SK-N-SH (cell line): Measurements from ENCODE around the gene ADPGK.

Experiments
- CHD2 ChIP-seq: fragments of 150-350 bp; IDR thresholded peaks from 2 replicates; pipeline ENCODE4 v1.6.1; 2018; ENCODE audit warnings: low read length; ENCODE audit not compliant: partially characterized antibody
- CTCF ChIP-seq: fragments of 200-600 bp; sonication (generic); IDR thresholded peaks from 2 replicates; pipeline ENCODE4 v1.6.1; 2017; ENCODE audit warnings: antibody characterized with exemption, mild to moderate bottlenecking, moderate library complexity
- EP300 ChIP-seq, 2 experiments: IDR thresholded peaks; 2 replicates each; pipeline versions ENCODE4 v1.4.0 to v1.6.1; 2012; ENCODE audit warnings: borderline replicate concordance in 1 of 2, low read depth in 1 of 2, low read length in 1 of 2
- EZH2phosphoT487 ChIP-seq: fragments of 200-600 bp; sonication (generic); IDR thresholded peaks from 2 replicates; pipeline ENCODE4 v1.6.1; 2017; ENCODE audit warnings: low read depth, mixed run types, mild to moderate bottlenecking, antibody characterized with exemption, moderate library complexity, borderline replicate concordance
- FOXJ3 ChIP-seq: sonication (generic); formaldehyde crosslinking; IDR thresholded peaks from 2 replicates; pipeline ENCODE4 v1.5.1; 2020; ENCODE audit warnings: mild to moderate bottlenecking, missing genetic modification reagents
- GABPA ChIP-seq: IDR thresholded peaks from 2 replicates; pipeline ENCODE4 v1.4.0; 2012; ENCODE audit warnings: low read depth, mild to moderate bottlenecking
- IRF3 ChIP-seq: fragments of 150-350 bp; IDR thresholded peaks from 2 replicates; pipeline ENCODE4 v1.6.1; 2016; ENCODE audit warnings: mild to moderate bottlenecking, low read depth, low read length
- NFIC ChIP-seq: IDR thresholded peaks from 2 replicates; pipeline ENCODE4 v1.4.0; 2012; ENCODE audit warnings: borderline replicate concordance
- POLR2AphosphoS5 ChIP-seq: IDR thresholded peaks from 2 replicates; pipeline ENCODE4 v1.6.1; 2012; ENCODE audit warnings: low read depth, low read length
- RCOR1 ChIP-seq: fragments of 150-350 bp; IDR thresholded peaks from 2 replicates; pipeline ENCODE4 v1.6.1; 2017; ENCODE audit warnings: antibody characterized with exemption, low read length
- REST ChIP-seq: IDR thresholded peaks from 2 replicates; pipeline ENCODE4 v1.6.1; 2012; ENCODE audit warnings: mild to moderate bottlenecking, low read depth, low read length, moderate library complexity
- RXRA ChIP-seq: IDR thresholded peaks from 2 replicates; pipeline ENCODE4 v1.4.0; 2012; ENCODE audit warnings: low read depth, mild to moderate bottlenecking, borderline replicate concordance
- TAF1 ChIP-seq: IDR thresholded peaks from 2 replicates; pipeline ENCODE4 v1.6.1; 2012; ENCODE audit warnings: low read depth, mild to moderate bottlenecking, low read length, moderate library complexity, borderline replicate concordance
- USF1 ChIP-seq: IDR thresholded peaks from 2 replicates; pipeline ENCODE4 v1.4.0; 2012; ENCODE audit warnings: low read depth, borderline replicate concordance

- TF ChIP-seq CTCF (no peak), EZH2phosphoT487 (no peak), POLR2AphosphoS5 (no peak), RCOR1 (no peak), TAF1 (no peak), NFIC (no peak), GABPA (no peak), RXRA (no peak), REST (no peak), EP300 (IDR thresholded peaks at IDR 0.05; ENCODE audit: borderline replicate concordance in 1 of 2, low read depth in 1 of 2, low read length in 1 of 2) (no peak), CHD2 (no peak), USF1 (no peak), IRF3 (no peak), FOXJ3 (CRISPR knock-in tag) (no peak)
Observed at GRCh38 chr15:72724028-72724427, 59.5 kb downstream of the ADPGK start.
